HCT116 (cell line): ENCODE measurements around the gene P2RY14.

Source experiments
- CTCF ChIP-seq, 3 experiments: fragments of 200-600 bp in 1 of 3; sonication (generic) in 1 of 3; IDR thresholded peaks in 2 of 3; conservative IDR thresholded peaks in 1 of 3; 2 replicates each; pipeline ENCODE4 v1.5.1; 2012 to 2017; ENCODE audit warnings: low read depth in 2 of 3, low read length in 2 of 3, antibody characterized with exemption in 1 of 3, borderline replicate concordance in 1 of 3, control low read depth in 1 of 3, mild to moderate bottlenecking in 1 of 3, mixed read lengths in 1 of 3, mixed run types in 1 of 3, moderate library complexity in 1 of 3; ENCODE audit not compliant: insufficient read depth in 1 of 3
- POLR2AphosphoS5 ChIP-seq: IDR thresholded peaks from 2 replicates; pipeline ENCODE4 v1.6.1; 2011; ENCODE audit warnings: mild to moderate bottlenecking, low read depth, low read length, moderate library complexity
- REST ChIP-seq: IDR thresholded peaks from 2 replicates; pipeline ENCODE4 v1.6.1; 2012; ENCODE audit warnings: low read depth

GRCh38 chr3:151218136-151218535, 60.2 kb downstream of the P2RY14 start:
- TF ChIP-seq CTCF (IDR thresholded peaks at IDR 0.05 in 2 of 3, conservative IDR thresholded peaks at IDR 0.05 in 1 of 3; ENCODE audit: borderline replicate concordance in 1 of 3, insufficient read depth in 1 of 3, low read depth in 2 of 3, low read length in 2 of 3): no peak
- TF ChIP-seq POLR2AphosphoS5: no peak
- TF ChIP-seq REST: no peak
